SKM-1 (cell line): ENCODE measurements around the gene BTBD16.

ENCODE experiments used
- DNase-seq: peaks from one replicate; lab custom pipeline; 2025; ENCODE audit not compliant: unreplicated experiment; lab: John Stamatoyannopoulos, UW

Gene BTBD16

DNA sequence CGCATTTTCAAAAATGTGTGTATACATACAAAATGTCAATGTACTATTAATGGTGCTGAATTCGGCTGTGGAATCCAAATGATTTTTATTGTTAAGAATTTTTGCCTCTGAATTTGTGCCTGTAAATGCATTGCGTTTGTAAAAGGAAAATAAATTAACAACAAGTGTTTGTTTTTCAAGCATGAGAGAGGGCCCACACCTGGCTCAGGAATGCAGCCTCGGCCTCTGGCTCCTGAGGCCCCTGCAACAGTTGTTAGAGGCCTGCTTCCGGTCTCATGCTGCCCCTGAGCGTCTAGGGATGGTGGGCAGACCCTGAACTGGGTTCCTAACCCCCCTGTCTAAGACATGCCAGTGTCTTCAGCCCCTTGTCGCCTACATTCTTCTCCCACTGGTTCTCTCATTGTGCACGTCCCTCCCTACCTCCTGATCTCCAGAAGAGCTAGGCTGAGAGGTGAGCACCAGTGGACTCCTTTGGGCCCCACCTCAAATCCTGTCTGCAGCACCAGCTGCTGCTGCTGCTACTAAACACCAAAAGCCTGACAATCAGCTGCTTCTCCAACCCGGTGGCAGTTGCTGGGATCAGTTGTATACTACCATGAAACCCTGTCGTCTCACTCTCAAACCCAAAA, 1.9 kb upstream of the BTBD16 start:
- no peak for DNase-seq

GRCh38 chr10:122273966-122274545, 3.0 kb downstream of the BTBD16 start:
- DNase-seq = no peak

- DNase-seq = no peak
Measured at GRCh38 chr10:122276611-122277208, 5.6 kb downstream of the BTBD16 start.

GRCh38 chr10:122277526-122278136, 6.5 kb downstream of the BTBD16 start:
- DNase-seq = no peak

GRCh38 chr10:122279725-122280141, 8.6 kb downstream of the BTBD16 start:
- no peak for DNase-seq

DNA sequence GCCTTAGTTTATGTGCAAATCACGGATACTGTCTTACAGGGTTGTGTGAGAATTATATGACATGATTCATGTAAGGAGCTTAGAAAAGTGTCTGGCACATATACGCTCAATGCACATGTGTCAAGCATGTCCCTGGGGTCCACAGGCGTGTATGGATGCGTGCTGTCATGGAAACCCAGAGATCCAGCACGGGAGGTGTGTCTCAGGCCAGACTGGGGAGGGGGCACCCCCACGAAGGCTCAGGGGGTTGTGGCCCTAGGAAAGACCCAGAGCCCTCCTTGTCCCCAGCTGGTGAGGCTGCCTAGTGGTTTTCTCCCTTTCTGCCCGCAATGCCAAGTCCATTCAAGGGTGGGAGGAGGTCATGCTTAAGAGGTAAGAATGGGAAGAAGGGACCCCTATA, 9.1 kb downstream of the BTBD16 start:
- no peak for DNase-seq

- DNase-seq = no peak
Measured at GRCh38 chr10:122281018-122281626, 10.0 kb downstream of the BTBD16 start.

DNA sequence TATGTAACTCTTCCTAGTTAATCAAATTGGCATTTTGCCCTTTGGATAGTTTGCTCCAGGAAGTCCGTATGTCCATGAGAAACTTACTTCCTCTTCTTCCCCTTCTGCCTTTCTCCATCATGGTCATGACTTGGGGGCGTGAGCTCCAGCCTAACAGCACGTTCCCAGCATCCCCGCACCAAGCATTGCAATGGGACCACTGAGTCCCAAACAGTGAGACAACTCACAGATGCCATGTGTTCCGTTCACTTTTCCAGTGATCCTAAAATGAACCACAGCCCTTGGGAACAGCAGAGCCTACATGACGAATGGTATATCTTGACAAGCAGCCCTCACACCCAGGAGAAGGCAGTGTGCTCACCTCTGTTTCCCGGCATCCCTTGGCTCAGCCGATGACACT, 10.7 kb downstream of the BTBD16 start:
- DNase-seq = no peak

DNA sequence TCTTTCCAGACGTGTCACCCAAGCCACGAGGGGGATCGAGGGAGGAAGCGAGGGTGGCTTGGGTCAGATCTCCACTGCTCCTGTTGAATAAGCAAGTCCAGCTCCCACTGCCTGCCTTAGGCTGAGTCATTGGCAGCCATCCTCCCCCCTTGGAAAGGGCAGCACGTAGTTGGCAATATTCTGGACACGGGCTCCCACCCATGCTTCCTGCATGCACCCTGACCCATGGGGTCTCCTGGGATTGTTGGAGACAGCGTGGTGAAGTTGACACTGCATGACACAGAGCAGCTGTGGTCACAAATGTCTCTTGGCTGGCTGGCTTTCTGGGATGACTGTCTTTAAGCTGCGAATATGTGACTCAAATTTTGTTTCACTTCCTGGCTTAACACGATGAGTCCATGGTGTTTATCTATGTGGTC, 11.2 kb downstream of the BTBD16 start:
- no peak for DNase-seq

DNA sequence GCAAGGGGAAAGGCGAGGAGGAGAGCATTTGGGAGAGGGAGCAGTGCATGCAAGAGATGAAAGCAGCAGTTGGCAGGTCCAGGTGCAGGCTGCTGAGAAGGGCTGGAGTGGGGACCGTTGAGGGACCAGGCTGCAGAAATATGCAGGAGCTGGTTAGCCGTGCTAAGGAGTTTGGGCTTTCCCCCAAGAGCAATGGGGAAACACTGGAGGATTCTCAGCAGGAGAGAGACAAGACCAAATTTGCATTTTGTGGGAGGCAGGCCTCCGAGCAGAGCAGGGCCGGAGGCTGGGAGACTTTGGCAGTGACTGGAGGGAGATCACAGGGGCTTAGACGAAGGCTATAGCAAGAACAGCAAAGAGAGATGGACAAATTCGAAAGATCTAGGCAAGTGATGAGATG, 11.8 kb downstream of the BTBD16 start:
- no peak for DNase-seq

- DNase-seq = no peak
Measured at GRCh38 chr10:122285506-122286444, 14.7 kb downstream of the BTBD16 start.

GRCh38 chr10:122286867-122287266, 15.8 kb downstream of the BTBD16 start:
- no peak for DNase-seq

DNA sequence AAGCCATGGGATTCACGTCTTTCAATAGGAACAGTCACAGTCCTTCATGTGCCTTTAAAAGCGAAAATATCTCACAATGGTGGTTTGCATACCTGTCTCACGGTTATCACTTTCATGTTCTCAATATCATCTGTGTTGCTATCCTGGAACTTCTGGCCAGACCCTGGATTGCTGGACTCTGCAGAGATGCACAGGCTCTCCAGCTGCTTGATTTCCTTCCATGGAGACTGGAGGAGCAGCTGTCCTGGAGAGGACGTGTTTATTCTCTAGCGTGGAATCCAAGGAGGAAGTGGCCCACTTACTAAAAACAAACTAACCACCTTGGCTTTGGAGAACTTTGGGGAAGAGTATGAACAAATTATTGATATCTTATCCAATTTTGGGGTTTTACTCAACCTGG, 16.5 kb downstream of the BTBD16 start:
- no peak for DNase-seq

GRCh38 chr10:122288262-122288661, 17.2 kb downstream of the BTBD16 start:
- no peak for DNase-seq

- DNase-seq = no peak
Measured at GRCh38 chr10:122288917-122289316, 17.8 kb downstream of the BTBD16 start.

DNA sequence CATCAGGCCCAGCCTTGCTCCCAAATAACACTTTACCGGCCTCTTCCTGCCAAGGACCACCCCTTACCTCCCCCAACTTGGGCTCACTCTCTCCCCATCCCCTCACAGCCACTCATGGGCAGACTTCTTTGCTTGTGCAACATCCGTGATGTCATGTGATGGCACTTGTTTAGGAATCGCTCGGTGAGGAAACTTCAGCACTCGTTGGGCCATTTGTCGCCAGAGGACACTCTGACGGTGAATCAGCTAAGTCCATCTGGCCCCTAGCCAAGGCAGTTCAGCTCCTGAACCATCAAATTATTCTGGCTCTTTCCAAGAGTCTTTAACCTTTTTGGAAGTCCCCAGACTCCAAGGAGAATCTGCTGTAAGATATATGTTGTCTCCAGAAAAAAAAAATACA, 19.2 kb downstream of the BTBD16 start:
- DNase-seq = no peak

DNA sequence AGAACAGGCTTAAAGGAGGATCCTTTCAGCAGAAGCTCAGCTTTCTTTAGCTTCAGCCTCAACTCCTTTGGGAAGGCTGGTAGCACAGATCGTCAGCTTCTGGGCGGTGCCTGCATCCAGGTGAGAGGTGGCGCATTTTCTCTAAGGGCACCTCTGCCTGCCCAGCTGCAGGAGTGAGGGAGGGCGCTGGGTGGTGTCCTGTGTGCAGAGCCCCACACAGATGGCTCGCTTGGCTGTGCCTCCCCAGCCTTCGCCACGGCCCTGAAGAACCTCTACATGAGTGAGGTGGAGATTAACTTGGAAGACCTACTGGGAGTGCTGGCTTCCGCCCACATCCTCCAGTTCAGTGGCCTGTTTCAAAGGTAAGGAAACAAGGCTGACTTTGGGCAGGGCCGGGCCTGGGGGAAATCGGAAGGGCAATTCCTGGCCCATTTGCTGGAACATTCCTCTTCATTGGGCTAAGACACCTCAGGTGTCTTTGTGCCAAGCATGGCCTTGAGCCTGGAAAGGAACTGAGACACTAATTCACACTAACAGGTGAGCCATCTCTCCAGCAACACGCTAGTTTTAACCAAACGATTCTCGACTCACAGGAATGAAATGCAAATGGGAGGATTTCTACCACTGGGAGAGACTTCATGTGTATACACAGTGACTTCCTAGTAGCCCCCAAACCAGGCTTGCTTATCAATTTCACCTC, 19.9 kb downstream of the BTBD16 start:
- DNase-seq = no peak

GRCh38 chr10:122291739-122292138, 20.6 kb downstream of the BTBD16 start:
- no peak for DNase-seq

DNA sequence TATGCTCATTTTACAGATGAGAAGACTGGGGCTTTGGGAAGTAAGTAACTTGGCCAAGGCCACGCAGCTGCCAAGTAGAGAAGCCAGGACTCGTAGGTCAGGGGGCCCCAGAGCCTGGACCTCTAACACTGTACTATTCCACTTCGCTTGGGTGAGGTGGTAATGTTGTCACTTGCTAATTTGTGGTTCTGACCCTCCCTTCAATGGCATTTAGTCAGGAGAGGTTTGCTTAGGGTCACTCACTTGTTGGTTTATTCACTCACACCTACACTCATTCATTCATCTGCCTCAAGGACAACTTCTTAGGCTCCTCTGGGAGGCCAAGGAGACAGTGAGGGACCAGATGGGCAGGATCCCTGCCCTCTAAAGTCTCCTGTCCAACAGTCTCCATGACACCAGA, 21.3 kb downstream of the BTBD16 start:
- DNase-seq = no peak
